DND-41 (cell line): ENCODE measurements around the gene PPARA.

ENCODE experiments used
- CTCF ChIP-seq: IDR thresholded peaks from 2 replicates; pipeline ENCODE4 v1.5.1; 2012; ENCODE audit warnings: borderline replicate concordance, low read length, moderate library complexity, mild to moderate bottlenecking; ENCODE audit not compliant: poor library complexity, severe bottlenecking; ENCODE audit errors: extremely low read depth
- EZH2 ChIP-seq: IDR thresholded peaks from 3 replicates; pipeline ENCODE4 v1.6.1; 2012; ENCODE audit warnings: borderline replicate concordance, low read depth, mild to moderate bottlenecking, moderate library complexity, low read length, inconsistent platforms; ENCODE audit not compliant: severe bottlenecking

GRCh38 chr22:46226577-46226976 is 76.3 kb downstream of the PPARA start:
- TF ChIP-seq CTCF (no peak), EZH2 (no peak)
